IPS-20b (cell line): ENCODE results near the gene DSCAML1.
A peak's percentile ranks its signal among the peaks of the same experiment; 100 is the strongest.

ENCODE experiments used
- H3K27ac ChIP-seq: one replicate; pipeline ENCODE4 v1.5.1; 2013; ENCODE audit warnings: low read length
- H3K27me3 ChIP-seq: 2 replicates; pipeline ENCODE4 v1.6.1; 2013; ENCODE audit warnings: mild to moderate bottlenecking, low read length, inconsistent platforms; ENCODE audit not compliant: insufficient read depth
- H3K36me3 ChIP-seq: 2 replicates; pipeline ENCODE4 v1.6.1; 2013; ENCODE audit warnings: low read depth, mild to moderate bottlenecking, inconsistent platforms, low read length, moderate library complexity; ENCODE audit not compliant: insufficient read depth
- H3K4me1 ChIP-seq: 2 replicates; pipeline ENCODE4 v1.6.1; 2013; ENCODE audit warnings: mild to moderate bottlenecking, control low read depth, inconsistent platforms, low read length, moderate library complexity; ENCODE audit not compliant: insufficient read depth
- H3K4me3 ChIP-seq: 2 replicates; pipeline ENCODE4 v1.5.1; 2013; ENCODE audit warnings: mild to moderate bottlenecking, low read length, inconsistent platforms
- H3K9ac ChIP-seq: 2 replicates; pipeline ENCODE4 v1.6.1; 2013; ENCODE audit warnings: low read depth, mild to moderate bottlenecking, inconsistent platforms, low read length, moderate library complexity
- H3K9me3 ChIP-seq: 2 replicates; pipeline ENCODE4 v1.6.1; 2013; ENCODE audit warnings: mild to moderate bottlenecking, low read depth, low read length, inconsistent platforms; ENCODE audit not compliant: insufficient read depth

DSCAML1 gene

DNA sequence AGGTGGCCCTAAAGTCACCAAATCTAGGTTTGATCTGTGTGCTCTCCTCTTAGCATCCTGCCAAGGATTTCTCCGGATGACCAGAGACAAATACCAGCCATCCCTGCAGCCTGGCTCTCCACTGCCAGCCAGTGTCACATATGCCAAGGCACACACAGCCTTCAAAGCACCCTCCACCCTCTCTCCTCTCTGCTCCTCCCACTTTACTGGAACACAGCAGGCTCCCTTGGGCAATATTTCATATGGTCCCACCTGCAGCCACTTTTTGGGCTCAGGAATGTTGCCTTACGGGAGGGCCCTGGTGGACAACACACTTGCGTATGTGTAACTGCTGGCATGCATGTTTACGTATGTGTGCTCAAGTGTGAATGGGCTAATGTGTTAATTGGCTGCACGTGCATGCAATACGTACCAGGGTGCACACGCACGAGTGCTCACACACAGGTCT is 285.5 kb downstream of the DSCAML1 start:
- no peaks in the 10 kb centered on the region for H3K27me3 ChIP-seq
- no peak overlapping the region for H3K27ac ChIP-seq
- no peaks in the 10 kb centered on the region for H3K9me3 ChIP-seq
- 0 out of 2 replicates have a peak overlapping the region, but pooled peaks have one; percentile 15 for H3K9ac ChIP-seq
- peaks cover 20% of the 10 kb centered on the region for H3K4me1 ChIP-seq
- H3K4me3 ChIP-seq, result no peak overlapping the region
- no peaks in the 10 kb centered on the region for H3K36me3 ChIP-seq

DNA sequence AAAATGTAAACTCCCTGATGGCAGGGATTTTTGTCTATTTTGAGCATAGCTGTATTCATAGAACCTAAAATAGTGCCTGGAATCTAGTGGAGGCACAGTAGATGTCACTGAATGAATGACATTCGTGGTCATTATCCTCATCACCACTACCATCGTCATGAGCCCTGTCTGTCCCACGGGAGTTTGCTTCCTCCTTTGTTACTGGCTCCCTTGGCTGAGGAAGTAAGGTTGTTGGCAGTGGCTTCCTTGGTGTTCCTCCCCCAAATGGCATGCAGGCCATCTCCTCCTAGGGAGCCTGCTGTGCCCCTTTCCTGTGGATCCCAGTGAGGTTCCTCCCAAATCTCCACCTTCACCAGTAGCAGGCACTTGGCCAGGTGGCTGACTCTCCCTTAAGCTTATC is 286.4 kb downstream of the DSCAML1 start:
- H3K4me1 ChIP-seq, result peaks cover 20% of the 10 kb centered on the region
- H3K4me3 ChIP-seq, result no peak overlapping the region
- no peaks in the 10 kb centered on the region for H3K27me3 ChIP-seq
- no peak overlapping the region for H3K9ac ChIP-seq
- no peaks in the 10 kb centered on the region for H3K9me3 ChIP-seq
- no peaks in the 10 kb centered on the region for H3K36me3 ChIP-seq
- no peak overlapping the region for H3K27ac ChIP-seq

DNA sequence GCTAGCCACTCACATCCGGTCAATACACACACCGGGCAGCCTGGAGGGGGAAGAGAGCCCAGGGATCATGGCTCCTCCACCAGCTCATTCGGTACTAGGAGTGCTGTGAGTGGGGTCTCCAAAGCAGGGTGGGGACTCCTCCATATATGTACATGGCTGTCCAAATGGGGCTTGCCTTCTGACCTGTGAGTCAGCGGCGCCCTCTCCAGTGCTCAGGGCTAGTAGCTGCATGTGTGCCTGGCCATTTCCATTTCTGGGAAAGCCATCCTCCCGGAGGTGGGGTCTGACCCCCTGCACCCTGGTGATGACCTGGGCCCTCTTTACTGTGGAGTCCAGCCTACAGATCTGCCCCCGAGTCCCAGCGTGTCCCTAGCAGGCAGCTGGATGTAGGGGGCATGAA is 287.5 kb downstream of the DSCAML1 start:
- Histone ChIP-seq H3K4me3 (no peak overlapping the region), H3K36me3 (no peaks in the 10 kb centered on the region), H3K9ac (no peak overlapping the region), H3K9me3 (no peaks in the 10 kb centered on the region), H3K27ac (no peak overlapping the region), H3K27me3 (no peaks in the 10 kb centered on the region), H3K4me1 (peaks cover 20% of the 10 kb centered on the region)

DNA sequence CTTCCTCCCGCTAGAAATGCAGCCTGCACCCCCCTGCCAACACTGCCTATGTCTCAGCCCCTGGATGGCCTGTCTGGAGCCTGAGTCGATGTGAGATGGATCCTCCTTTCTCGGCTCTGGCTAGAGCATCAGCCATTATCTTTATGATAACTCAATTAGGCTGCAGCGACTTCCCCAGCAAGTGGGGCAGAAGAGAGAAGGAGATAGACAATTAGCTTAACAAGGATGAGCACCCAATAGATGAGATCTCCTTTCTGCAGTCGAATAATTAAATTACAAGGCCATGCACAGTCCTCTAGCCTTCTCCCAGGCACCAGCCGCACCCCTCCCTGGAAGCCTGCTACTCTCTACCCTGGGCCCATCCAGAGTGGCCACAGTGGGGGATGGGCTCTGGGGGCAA is 290.0 kb downstream of the DSCAML1 start:
- no peaks in the 10 kb centered on the region for H3K9me3 ChIP-seq
- peaks cover 21% of the 10 kb centered on the region for H3K4me1 ChIP-seq
- no peak overlapping the region for H3K4me3 ChIP-seq
- no peaks in the 10 kb centered on the region for H3K36me3 ChIP-seq
- no peak overlapping the region for H3K27ac ChIP-seq
- H3K27me3 ChIP-seq, result peaks cover 11% of the 10 kb centered on the region; the same call in 1 of the 2 replicates
- no peak overlapping the region for H3K9ac ChIP-seq

DNA sequence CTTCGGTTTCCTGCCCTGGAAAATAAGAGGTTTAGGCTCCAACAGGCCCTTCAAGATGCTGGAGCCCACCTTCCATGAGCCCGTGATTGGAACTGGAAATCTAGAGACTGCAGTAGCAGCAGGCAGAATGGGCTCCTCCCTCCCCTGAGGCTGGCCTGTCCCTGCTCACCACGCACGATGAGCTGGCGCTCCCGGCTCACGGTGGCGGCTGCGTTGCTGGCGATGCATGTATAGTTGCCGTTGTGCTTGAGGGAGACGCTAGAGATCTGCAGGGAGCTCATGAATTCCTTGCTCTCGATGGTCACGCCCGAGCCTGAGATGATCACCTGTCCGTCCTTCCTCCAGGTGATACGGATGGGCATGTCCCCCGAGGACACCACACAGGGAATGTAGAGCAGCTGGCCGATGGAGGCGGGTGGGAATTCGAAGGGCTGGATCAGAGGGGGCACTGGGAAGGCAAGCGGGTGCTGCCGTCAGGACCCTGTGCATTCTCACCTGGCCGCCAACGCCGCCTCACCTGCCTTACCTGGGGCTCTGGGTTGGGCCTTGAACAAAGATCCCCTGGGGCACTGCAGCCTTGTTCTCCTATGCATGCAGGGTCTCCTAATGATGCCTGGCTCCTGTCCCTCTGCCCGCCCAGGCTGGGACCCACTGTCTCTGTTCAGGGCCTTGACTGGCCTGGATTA is 291.6 kb downstream of the DSCAML1 start:
- Histone ChIP-seq H3K4me3 (no peak overlapping the region), H3K27me3 (peaks cover 25% of the 10 kb centered on the region), H3K27ac (no peak overlapping the region), H3K9me3 (no peaks in the 10 kb centered on the region), H3K9ac (no peak overlapping the region), H3K4me1 (peaks cover 16% of the 10 kb centered on the region; the same call in 1 of the 2 replicates), H3K36me3 (no peaks in the 10 kb centered on the region)

DNA sequence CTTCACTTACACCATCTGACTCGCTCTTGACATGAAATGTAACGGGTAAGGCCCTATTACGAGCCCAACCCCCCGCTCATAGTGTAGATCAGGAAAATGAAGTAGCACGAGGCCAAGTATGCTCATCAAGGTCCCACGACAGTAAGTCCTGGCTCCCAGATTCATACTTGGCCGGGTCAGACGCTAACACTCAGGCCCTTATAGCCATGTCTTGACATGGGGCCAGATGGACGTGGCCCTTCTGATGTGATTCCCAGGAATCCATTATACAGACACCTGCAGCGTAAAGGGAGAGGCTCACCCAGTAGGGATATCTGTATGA is 294.3 kb downstream of the DSCAML1 start:
- Histone ChIP-seq H3K9ac (peak overlapping the region; percentile 41; the same call in 1 of the 2 replicates), H3K36me3 (no peaks in the 10 kb centered on the region), H3K4me1 (peaks cover 16% of the 10 kb centered on the region; the same call in 1 of the 2 replicates), H3K27ac (no peak overlapping the region), H3K4me3 (no peak overlapping the region), H3K9me3 (no peaks in the 10 kb centered on the region), H3K27me3 (peaks cover 25% of the 10 kb centered on the region)

DNA sequence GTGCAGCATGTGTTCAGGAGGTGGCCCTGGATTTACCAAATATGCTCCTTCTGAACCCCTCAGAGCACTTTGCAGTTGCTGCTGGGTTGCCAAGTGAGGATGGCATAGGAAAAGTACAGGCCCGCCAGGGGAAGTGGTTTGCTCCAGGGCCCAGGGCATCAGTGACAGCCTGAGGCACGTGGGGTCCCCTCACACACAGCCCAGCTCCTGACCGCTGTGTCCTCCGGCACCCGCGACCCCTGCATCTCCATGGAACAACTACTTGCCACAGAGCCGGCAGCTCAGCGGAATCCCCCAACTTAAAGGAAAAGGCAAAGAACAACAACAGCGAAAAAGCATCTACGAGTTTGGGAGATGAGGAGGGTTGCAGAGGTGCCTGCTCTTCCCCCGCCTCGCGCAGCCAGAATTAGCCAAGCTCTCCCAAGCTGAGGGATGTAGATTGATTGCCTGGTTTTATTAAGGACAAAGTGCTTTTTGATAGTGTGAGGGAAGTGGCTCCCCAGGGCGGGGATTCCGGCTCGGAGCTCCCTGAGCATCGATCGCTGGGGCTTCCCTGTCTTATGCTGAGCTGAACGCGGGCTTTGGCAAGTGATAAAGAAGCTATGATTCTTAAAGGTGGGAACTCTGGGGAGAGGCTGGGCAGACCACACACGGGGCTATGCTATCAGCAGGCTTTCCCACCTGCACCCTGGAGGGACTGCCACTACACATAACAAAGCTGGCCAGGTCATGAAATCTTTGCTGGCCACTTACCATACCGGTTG is 294.8 kb downstream of the DSCAML1 start:
- peaks cover 16% of the 10 kb centered on the region; the same call in 1 of the 2 replicates for H3K4me1 ChIP-seq
- no peak overlapping the region for H3K27ac ChIP-seq
- H3K27me3 ChIP-seq, result peaks cover 25% of the 10 kb centered on the region

DNA sequence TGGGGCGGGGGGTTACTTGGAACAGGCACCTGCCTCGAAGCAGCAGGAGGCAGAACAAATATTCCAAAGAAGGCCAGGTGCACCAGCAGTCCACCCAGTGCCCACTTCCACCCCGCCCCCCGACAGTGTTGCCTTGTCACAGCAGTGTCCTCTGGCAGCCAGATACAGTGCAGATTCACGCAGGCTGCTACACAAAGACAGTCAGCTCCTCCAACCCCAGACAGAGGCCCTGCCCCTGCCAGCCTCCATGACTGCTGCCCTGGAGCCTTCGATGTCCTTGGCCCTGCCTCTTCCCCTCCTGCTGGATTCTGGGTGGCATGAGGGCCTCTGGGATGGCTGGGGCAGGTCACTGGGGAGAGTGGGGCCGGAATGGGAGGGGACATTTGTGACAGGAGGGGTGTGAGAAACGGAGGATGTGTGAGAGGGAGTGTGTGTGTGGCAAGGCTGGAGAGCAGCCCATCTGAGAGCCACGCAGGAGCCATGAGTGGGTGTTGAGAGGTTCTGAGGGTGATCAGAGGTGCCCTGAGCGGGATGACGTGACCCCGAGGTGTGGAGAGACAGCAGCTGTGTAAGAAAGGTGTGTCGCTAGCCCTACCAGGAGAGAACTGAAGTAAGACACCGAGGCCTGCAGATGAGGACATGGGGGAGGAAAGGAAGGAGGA is 295.6 kb downstream of the DSCAML1 start:
- H3K4me3 ChIP-seq, result no peak overlapping the region
- no peaks in the 10 kb centered on the region for H3K36me3 ChIP-seq
- no peak overlapping the region for H3K9ac ChIP-seq
- no peaks in the 10 kb centered on the region for H3K9me3 ChIP-seq
- H3K4me1 ChIP-seq, result peaks cover 16% of the 10 kb centered on the region; the same call in 1 of the 2 replicates
- peaks cover 25% of the 10 kb centered on the region for H3K27me3 ChIP-seq
- no peak overlapping the region for H3K27ac ChIP-seq

More for the DNA sequence above, 294.8 kb downstream of the DSCAML1 start:
- H3K36me3 ChIP-seq, result no peaks in the 10 kb centered on the region
- H3K4me3 ChIP-seq, result no peak overlapping the region
- H3K9ac ChIP-seq, result peak overlapping the region; percentile 41; the same call in 1 of the 2 replicates
- H3K9me3 ChIP-seq, result no peaks in the 10 kb centered on the region

DNA sequence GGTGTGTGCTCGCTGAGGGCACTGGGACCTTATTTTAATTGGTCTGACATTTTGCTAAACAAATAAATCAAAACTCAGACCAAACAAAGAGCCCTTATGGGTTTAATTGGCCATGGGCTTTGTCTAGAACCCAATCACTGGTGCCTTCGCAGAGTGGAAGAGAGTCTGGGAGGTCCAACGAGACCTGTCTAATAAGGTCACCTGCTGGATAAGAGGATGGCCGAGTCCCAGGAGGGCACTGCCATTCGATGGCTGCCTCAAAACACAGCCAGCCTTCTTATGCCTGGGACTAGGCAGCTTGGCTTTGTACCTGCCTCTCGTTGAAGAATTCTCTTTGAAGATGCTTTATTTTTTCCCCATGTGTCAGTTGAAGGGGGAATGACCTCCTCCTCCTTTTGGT is 298.2 kb downstream of the DSCAML1 start:
- H3K27me3 ChIP-seq, result peaks cover 28% of the 10 kb centered on the region
- H3K4me1 ChIP-seq, result peaks cover 16% of the 10 kb centered on the region; the same call in 1 of the 2 replicates
- H3K4me3 ChIP-seq, result no peak overlapping the region

DNA sequence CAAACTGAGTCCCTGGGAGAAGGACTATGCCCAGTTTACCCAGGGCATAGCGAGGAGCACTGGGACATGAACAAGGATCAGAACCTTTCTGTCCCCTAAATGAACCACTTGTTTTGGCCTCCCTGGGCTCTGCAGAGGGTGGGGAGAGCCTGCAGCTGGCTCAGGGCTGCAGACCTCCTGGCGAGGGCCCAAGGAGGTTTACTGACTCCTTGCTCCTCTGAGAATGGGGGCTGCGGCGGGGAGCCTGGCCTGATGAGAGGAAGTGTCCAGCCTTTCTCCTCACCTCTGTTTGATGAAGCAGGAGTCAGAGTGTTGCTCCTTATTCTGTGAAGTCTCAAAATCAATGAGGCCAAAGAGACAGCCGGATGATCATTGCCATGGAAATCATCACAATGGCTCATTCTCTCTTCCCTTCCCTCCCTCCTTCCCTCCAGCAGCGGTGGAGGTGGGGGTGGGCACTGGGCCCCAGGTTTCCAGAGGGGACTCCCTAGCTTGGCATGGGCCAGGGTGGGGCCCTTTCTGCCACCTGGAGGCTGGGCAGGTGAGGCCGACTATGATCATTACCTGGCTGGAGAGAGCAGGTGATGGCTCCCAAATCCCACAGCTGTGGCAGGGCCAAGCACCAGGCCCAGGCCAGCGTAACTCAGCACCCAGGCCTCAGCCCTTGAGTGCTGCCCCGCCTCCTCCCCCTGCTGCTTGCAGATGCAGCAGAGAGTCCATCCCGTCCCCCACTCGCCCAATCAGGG is 299.6 kb downstream of the DSCAML1 start:
- H3K9ac ChIP-seq, result no peak overlapping the region
- no peaks in the 10 kb centered on the region for H3K9me3 ChIP-seq
- no peak overlapping the region for H3K27ac ChIP-seq
- peaks cover 10% of the 10 kb centered on the region; the same call in 1 of the 2 replicates for H3K4me1 ChIP-seq
- no peaks in the 10 kb centered on the region for H3K36me3 ChIP-seq
- peaks cover 27% of the 10 kb centered on the region for H3K27me3 ChIP-seq
- no peak overlapping the region for H3K4me3 ChIP-seq

More for the DNA sequence above, 298.2 kb downstream of the DSCAML1 start:
- Histone ChIP-seq H3K27ac (no peak overlapping the region), H3K9ac (no peak overlapping the region), H3K36me3 (no peaks in the 10 kb centered on the region), H3K9me3 (no peaks in the 10 kb centered on the region)

DNA sequence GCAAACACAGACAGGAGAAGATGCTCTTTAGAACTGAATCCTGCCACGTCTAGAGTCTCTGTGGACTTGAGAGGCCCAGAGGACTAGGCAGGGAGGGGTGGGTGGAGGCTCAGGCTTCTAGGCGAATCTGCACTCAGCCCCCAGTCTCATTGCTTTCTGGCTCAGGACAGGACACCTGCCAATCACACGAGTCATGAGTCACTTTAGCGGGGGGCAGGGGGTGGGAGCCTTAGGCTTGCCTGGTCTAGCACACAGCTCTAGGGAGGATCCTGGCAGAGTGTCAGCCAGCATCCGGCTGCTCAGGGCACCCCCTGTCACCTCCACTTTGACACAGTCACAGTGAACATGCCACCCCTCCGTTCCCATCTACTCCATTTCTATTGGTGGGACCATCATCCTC is 301.7 kb downstream of the DSCAML1 start:
- H3K27me3 ChIP-seq, result peaks cover 17% of the 10 kb centered on the region; the same call in 1 of the 2 replicates
- no peaks in the 10 kb centered on the region for H3K36me3 ChIP-seq
- no peaks in the 10 kb centered on the region for H3K9me3 ChIP-seq
- H3K9ac ChIP-seq, result no peak overlapping the region
- no peaks in the 10 kb centered on the region; the same call in 1 of the 2 replicates for H3K4me1 ChIP-seq
- no peak overlapping the region for H3K27ac ChIP-seq
- no peak overlapping the region for H3K4me3 ChIP-seq
